Uterus (tissue), 4 donors: ENCODE data around the gene ZNF8. TPM values are rescaled to one million over a fixed set of nuclear protein-coding genes. Genes with fewer than 3 reads are reported as not detected.

Source experiments
- DNase-seq, 2 donors: peaks; one replicate each; pipeline ENCODE4 v3.0.0-alpha.2; 2019 to 2020
- H3K27ac ChIP-seq, 2 donors: fragments of 200-600 bp; sonication (generic); 1 replicate in 1 of 2; 2 replicates in 1 of 2; pipeline ENCODE4 v1.5.1; 2016 to 2018
- H3K27me3 ChIP-seq, 2 donors: fragments of 200-600 bp; sonication (generic); one replicate each; pipeline ENCODE4 v1.5.1; 2018 to 2019; ENCODE audit warnings: control low read depth in 1 of 2
- H3K36me3 ChIP-seq, 2 donors: fragments of 200-600 bp; sonication (generic); one replicate each; pipeline ENCODE4 v1.5.1; 2019; ENCODE audit warnings: control low read depth in 1 of 2
- H3K4me1 ChIP-seq, 2 donors: fragments of 200-600 bp; sonication (generic); one replicate each; pipeline ENCODE4 v1.5.1; 2018 to 2019; ENCODE audit warnings: control low read depth in 1 of 2
- H3K4me3 ChIP-seq, 2 donors: fragments of 200-600 bp; sonication (generic); 1 replicate in 1 of 2; 2 replicates in 1 of 2; pipeline ENCODE4 v1.5.1; 2018 to 2019; ENCODE audit warnings: mild to moderate bottlenecking in 1 of 2
- H3K9me3 ChIP-seq, 2 donors: fragments of 200-600 bp; sonication (generic); one replicate each; pipeline ENCODE4 v1.5.1; 2019; ENCODE audit warnings: control low read depth in 1 of 2
- CTCF ChIP-seq, 4 experiments: fragments of 200-600 bp in 2 of 4; fragments of 450-650 bp in 2 of 4; sonication (generic) in 2 of 4; IDR thresholded peaks; one replicate each; pipeline ENCODE4 v1.5.1; 2016 to 2019; ENCODE audit warnings: antibody characterized with exemption in 4 of 4, mild to moderate bottlenecking in 2 of 4, moderate library complexity in 1 of 4
- POLR2A ChIP-seq, 2 donors: fragments of 450-650 bp; IDR thresholded peaks; one replicate each; pipeline ENCODE4 v1.6.1; 2016; ENCODE audit warnings: antibody characterized with exemption in 2 of 2, mild to moderate bottlenecking in 1 of 2, moderate library complexity in 1 of 2
- intact Hi-C: fragments of 100-400 bp; cut with DNase I; formaldehyde crosslinking; loops from one replicate; pipeline ENCODE4 v1.15.1; 2023; ENCODE audit warnings: low total_unique reads
- total RNA-seq, 4 donors: library from RNA; depleted of rRNA in 3 of 4; stranded (reverse); fragments of >200 nt in 3 of 4; gene quantifications; one replicate each; pipeline versions ENCODE4 v1.1.0 to v1.2.4, GENCODE V29; 2014 to 2023
- donor health status: DM: yes; HTN: yes; CAD: no.

The ZNF8 gene
- total RNA-seq, 4 donors from 2014 or later: 1.8 to 10.8 (median 8.2) TPM

GRCh38 chr19:58326501-58326913, 47.8 kb downstream of the ZNF8 start:
- H3K36me3 ChIP-seq: no peaks in the 10 kb centered on the region
- TF ChIP-seq POLR2A (IDR thresholded peaks at IDR 0.05) (no peak), CTCF (IDR thresholded peaks at IDR 0.05) (no peak)
- intact Hi-C loops: no loop called here
- no peaks in the 10 kb centered on the region for H3K27me3 ChIP-seq
- no peak for DNase-seq
- H3K4me1 ChIP-seq: peaks cover 0 to 5% of the 10 kb centered on the region in 2 donors
- H3K27ac ChIP-seq: peak overlapping the region; percentile 94 to 95
- no peaks in the 10 kb centered on the region for H3K9me3 ChIP-seq
- H3K4me3 ChIP-seq: peak overlapping the region; percentile 82 to 83

- Histone ChIP-seq H3K27ac (peak within 1 kb of the TSS; percentile 94 to 95), H3K4me1 (peaks cover 0 to 5% of the 10 kb centered on the region in 2 donors), H3K4me3 (peak within 1 kb of the TSS; percentile 82 to 83), H3K9me3 (no peaks in the 10 kb centered on the region), H3K27me3 (no peaks in the 10 kb centered on the region), H3K36me3 (no peaks in the 10 kb centered on the region)
- intact Hi-C loops: no loop called here
- DNase-seq: peak; percentile 95 to 97
- TF ChIP-seq POLR2A (IDR thresholded peaks at IDR 0.05) (peak; percentile 50 to 78), CTCF (IDR thresholded peaks at IDR 0.05) (peak in 1 of 4 experiments; percentile 17)
Observed at GRCh38 chr19:58326914-58327726, 48.4 kb downstream of the ZNF8 start, which contains the start of gene ZSCAN22. Gene ZSCAN22 (plus strand): TSS chr19:58326994. CDS start chr19:58334803, 7,809 bp downstream.

- no peak for DNase-seq
- Histone ChIP-seq H3K27me3 (no peaks in the 10 kb centered on the region), H3K4me1 (peaks cover 0 to 5% of the 10 kb centered on the region in 2 donors), H3K36me3 (no peaks in the 10 kb centered on the region), H3K4me3 (no peak overlapping the region), H3K27ac (no peak overlapping the region), H3K9me3 (no peaks in the 10 kb centered on the region)
- no peak for TF ChIP-seq CTCF (IDR thresholded peaks at IDR 0.05)
- TF ChIP-seq POLR2A (IDR thresholded peaks at IDR 0.05): no peak
- intact Hi-C loops: no loop called here
Observed at GRCh38 chr19:58328999-58329398, 50.2 kb downstream of the ZNF8 start.

GRCh38 chr19:58330458-58330857, 51.7 kb downstream of the ZNF8 start:
- intact Hi-C loops: no loop called here
- no peak for DNase-seq
- H3K4me3 ChIP-seq: no peak overlapping the region
- TF ChIP-seq POLR2A (IDR thresholded peaks at IDR 0.05) (no peak), CTCF (IDR thresholded peaks at IDR 0.05) (no peak)
- no peak overlapping the region for H3K27ac ChIP-seq
- H3K9me3 ChIP-seq: no peaks in the 10 kb centered on the region
- no peaks in the 10 kb centered on the region for H3K36me3 ChIP-seq
- no peaks in the 10 kb centered on the region for H3K27me3 ChIP-seq
- H3K4me1 ChIP-seq: peaks cover 0 to 5% of the 10 kb centered on the region in 2 donors

GRCh38 chr19:58332697-58333096, 53.9 kb downstream of the ZNF8 start:
- Histone ChIP-seq H3K27me3 (no peaks in the 10 kb centered on the region), H3K4me3 (no peak overlapping the region), H3K4me1 (peaks cover 0 to 4% of the 10 kb centered on the region in 2 donors), H3K36me3 (no peaks in the 10 kb centered on the region), H3K9me3 (no peaks in the 10 kb centered on the region), H3K27ac (no peak overlapping the region)
- DNase-seq: no peak
- intact Hi-C loops: no loop called here
- no peak for TF ChIP-seq CTCF (IDR thresholded peaks at IDR 0.05)
